PFSK-1 (cell line): Measurements from ENCODE around the gene ARHGEF2.

ENCODE experiments used
- FOXP2 ChIP-seq: optimal IDR thresholded peaks from 2 replicates; pipeline ENCODE3; 2011; ENCODE audit warnings: borderline replicate concordance, control low read depth, inconsistent platforms; ENCODE audit not compliant: insufficient read depth; ENCODE audit errors: extremely low read length, extremely low read depth
- POLR2AphosphoS5 ChIP-seq: IDR thresholded peaks from 2 replicates; pipeline ENCODE4 v1.6.1; 2012; ENCODE audit warnings: low read depth, mild to moderate bottlenecking, control low read depth, low read length, moderate library complexity
- SIN3A ChIP-seq: IDR thresholded peaks from 2 replicates; pipeline ENCODE4 v1.6.1; 2012; ENCODE audit warnings: mild to moderate bottlenecking, low read length, moderate library complexity, borderline replicate concordance; ENCODE audit not compliant: insufficient read depth
- TAF1 ChIP-seq: IDR thresholded peaks from 2 replicates; pipeline ENCODE4 v1.6.1; 2012; ENCODE audit warnings: low read length, control low read depth, borderline replicate concordance; ENCODE audit not compliant: insufficient read depth
- TF ChIP-seq, protein P1 (sequence below), 2 experiments: IDR thresholded peaks; 2 replicates each; pipeline versions ENCODE4 v1.6.1 to v1.8.0; 2011 to 2012; ENCODE audit warnings: low read depth in 2 of 2, low read length in 2 of 2, control low read depth in 1 of 2, inconsistent platforms in 1 of 2, mild to moderate bottlenecking in 1 of 2, moderate library complexity in 1 of 2; ENCODE audit not compliant: insufficient read depth in 1 of 2

ARHGEF2 gene

DNA sequence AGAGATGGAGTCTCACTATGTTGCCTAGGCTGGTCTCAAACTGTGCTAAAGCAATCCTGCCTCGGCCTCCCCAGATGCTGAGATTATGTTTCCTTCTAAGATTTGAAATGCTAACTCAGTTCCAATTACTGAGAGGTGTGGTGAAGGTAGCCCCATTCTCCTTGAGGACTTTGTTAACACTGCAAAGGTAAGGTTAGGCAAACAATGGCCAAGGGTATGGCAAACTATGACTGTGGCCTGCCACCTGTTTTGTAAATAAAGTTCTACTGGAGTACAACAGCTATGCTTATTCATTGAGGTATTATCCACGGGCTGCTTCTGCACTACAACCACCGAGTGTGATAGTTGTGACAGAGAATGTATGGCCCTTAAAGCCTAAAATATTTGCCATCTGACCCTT, 57.6 kb downstream of the ARHGEF2 start:
- TF ChIP-seq TAF1: no peak
- no peak for TF ChIP-seq SIN3A
- TF ChIP-seq POLR2AphosphoS5: no peak
- TF ChIP-seq FOXP2: no peak
- TF ChIP-seq, protein P1, sequence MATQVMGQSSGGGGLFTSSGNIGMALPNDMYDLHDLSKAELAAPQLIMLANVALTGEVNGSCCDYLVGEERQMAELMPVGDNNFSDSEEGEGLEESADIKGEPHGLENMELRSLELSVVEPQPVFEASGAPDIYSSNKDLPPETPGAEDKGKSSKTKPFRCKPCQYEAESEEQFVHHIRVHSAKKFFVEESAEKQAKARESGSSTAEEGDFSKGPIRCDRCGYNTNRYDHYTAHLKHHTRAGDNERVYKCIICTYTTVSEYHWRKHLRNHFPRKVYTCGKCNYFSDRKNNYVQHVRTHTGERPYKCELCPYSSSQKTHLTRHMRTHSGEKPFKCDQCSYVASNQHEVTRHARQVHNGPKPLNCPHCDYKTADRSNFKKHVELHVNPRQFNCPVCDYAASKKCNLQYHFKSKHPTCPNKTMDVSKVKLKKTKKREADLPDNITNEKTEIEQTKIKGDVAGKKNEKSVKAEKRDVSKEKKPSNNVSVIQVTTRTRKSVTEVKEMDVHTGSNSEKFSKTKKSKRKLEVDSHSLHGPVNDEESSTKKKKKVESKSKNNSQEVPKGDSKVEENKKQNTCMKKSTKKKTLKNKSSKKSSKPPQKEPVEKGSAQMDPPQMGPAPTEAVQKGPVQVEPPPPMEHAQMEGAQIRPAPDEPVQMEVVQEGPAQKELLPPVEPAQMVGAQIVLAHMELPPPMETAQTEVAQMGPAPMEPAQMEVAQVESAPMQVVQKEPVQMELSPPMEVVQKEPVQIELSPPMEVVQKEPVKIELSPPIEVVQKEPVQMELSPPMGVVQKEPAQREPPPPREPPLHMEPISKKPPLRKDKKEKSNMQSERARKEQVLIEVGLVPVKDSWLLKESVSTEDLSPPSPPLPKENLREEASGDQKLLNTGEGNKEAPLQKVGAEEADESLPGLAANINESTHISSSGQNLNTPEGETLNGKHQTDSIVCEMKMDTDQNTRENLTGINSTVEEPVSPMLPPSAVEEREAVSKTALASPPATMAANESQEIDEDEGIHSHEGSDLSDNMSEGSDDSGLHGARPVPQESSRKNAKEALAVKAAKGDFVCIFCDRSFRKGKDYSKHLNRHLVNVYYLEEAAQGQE (IDR thresholded peaks at IDR 0.05; ENCODE audit: insufficient read depth in 1 of 2, low read depth in 2 of 2, low read length in 2 of 2): no peak

DNA sequence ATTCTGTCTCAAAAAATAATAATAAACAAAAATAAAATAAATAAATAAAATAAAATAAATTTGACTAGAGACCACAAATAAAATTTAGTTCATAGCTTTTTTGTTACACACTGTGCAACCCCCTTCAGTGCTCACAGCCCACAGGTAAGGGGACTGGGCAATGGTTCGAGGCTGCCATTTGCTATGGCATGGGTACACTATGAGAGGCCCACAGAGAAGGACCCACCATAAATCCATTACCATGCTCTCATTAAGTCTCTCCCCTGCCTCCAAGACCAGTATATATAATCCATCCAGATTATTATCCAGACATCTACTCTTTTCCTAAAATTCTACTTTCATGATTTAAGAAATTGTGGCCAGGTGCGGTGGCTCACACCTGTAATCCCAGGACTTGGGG, 58.5 kb downstream of the ARHGEF2 start:
- TF ChIP-seq, protein P1 (IDR thresholded peaks at IDR 0.05; ENCODE audit: insufficient read depth in 1 of 2, low read depth in 2 of 2, low read length in 2 of 2): no peak
- no peak for TF ChIP-seq SIN3A
- TF ChIP-seq FOXP2: no peak
- TF ChIP-seq POLR2AphosphoS5: no peak
- TF ChIP-seq TAF1: no peak

DNA sequence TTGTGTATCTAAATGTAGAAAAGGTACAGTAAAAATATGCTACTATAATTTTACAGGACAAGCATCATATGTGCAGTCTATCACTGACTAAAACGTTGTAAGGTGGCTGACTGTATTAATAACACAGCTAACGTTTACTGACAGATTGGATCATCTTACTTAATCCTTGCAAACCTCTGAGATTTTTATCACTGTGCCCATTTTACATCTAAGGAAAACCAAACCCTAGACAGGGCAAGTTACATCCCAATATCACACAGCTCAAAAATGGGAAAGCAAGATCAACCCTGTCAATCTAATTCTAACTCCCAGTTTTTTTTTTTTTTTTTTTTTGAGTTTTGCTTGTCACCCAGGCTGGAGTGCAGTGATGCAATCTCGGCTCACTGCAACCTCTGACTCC, 59.7 kb downstream of the ARHGEF2 start:
- no peak for TF ChIP-seq POLR2AphosphoS5
- no peak for TF ChIP-seq FOXP2
- no peak for TF ChIP-seq TAF1
- TF ChIP-seq, protein P1 (IDR thresholded peaks at IDR 0.05; ENCODE audit: insufficient read depth in 1 of 2, low read depth in 2 of 2, low read length in 2 of 2): no peak

DNA sequence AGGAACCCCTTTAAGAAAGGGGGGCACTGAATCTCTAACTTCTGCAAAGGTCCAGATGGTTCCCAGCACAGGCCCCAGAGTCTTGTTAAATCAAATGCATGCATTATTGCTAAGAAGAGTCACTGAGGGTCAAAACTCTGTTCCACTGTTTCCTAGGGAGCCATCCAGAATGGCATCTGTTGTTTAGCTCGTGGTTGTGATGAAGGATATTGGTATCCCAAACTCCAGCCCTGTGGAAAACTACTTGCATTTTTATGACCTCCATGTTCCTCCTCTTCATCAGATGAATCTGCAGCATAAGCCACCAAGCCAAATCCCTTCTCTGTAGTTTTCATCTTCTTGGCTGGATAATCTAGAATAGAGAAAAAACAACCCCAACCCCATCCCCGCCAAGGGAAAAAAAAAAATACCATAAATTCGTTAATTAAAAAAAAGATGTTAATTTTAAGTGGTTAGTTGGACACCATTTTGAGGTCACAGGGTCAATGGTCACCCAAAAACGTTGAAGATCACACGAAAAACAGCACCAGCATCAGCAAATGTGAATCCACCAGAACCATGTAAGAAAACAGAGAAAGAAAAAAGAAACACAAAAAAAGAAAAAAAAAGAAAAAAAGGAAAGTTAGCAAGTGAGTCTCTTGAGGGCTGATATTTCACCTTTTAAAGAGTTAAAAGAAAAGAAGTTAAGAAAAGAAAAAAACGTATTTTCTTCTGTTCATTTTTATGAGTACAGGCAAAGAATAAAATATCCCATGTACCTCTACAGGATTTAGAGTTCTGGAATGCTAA, 64.2 kb downstream of the ARHGEF2 start:
- TF ChIP-seq FOXP2 (no peak), POLR2AphosphoS5 (no peak), TAF1 (no peak), SIN3A (no peak)
- TF ChIP-seq, protein P1 (IDR thresholded peaks at IDR 0.05; ENCODE audit: insufficient read depth in 1 of 2, low read depth in 2 of 2, low read length in 2 of 2): no peak

DNA sequence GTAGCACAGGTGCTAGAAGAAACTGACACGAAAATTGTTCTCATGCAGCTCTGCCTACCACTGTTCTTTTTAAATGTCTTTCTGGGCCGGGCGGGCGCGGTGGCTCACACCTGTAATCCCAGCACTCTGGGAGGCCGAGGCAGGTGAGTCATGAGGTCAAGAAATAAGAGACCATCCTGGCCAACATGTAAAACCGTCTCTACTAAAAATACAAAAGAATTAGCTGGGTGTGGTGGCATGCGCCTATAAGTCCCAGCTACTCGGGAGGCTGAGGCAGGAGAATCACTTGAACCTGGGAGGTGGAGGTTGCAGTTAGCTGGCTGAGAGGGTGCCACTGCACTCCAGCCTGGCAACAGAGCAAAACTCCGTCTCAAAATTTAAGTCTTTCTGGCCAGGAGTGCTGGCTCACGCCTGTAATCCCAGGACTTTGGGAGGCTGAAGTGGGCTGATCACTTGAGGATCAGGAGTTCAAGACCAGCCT, 66.3 kb downstream of the ARHGEF2 start:
- peak; percentile 24; the same call in 1 of the 2 replicates for TF ChIP-seq SIN3A
- no peak for TF ChIP-seq TAF1
- TF ChIP-seq, protein P1 (IDR thresholded peaks at IDR 0.05; ENCODE audit: insufficient read depth in 1 of 2, low read depth in 2 of 2, low read length in 2 of 2): no peak
- no peak for TF ChIP-seq FOXP2
- TF ChIP-seq POLR2AphosphoS5: peak; percentile 54; the same call in 1 of the 2 replicates
